ENCODE data around the gene NAA16.

GRCh38 chr13:41267106-41267505, 44.0 kb upstream of the NAA16 start:
- TF ChIP-seq ZFP3 (CRISPR knock-in tag; IDR thresholded peaks at IDR 0.05) (no peak), BACH2 (CRISPR knock-in tag; IDR thresholded peaks at IDR 0.05; ENCODE audit: borderline replicate concordance) (no peak), ZNF8 (CRISPR knock-in tag; IDR thresholded peaks at IDR 0.05) (no peak), ZC3H10 (CRISPR knock-in tag; IDR thresholded peaks at IDR 0.05) (no peak), ZNF70 (CRISPR knock-in tag; IDR thresholded peaks at IDR 0.05) (no peak), ISL1 (CRISPR knock-in tag; IDR thresholded peaks at IDR 0.05) (no peak), ZNF565 (CRISPR knock-in tag; conservative IDR thresholded peaks at IDR 0.05; ENCODE audit: low read depth) (no peak), ARNTL (CRISPR knock-in tag; IDR thresholded peaks at IDR 0.05; ENCODE audit: borderline replicate concordance, low read depth) (no peak), PATZ1 (CRISPR knock-in tag; IDR thresholded peaks at IDR 0.05; ENCODE audit: borderline replicate concordance) (no peak), PPARA (CRISPR knock-in tag; IDR thresholded peaks at IDR 0.05; ENCODE audit: borderline replicate concordance) (no peak)
